Type B pancreatic cell (in vitro differentiated cells): ENCODE measurements around the gene ACTR3C. TPM values are rescaled to one million over a fixed set of nuclear protein-coding genes. Genes with fewer than 3 reads are reported as not detected.
A peak's percentile ranks its signal among the peaks of the same experiment; 100 is the strongest.

ENCODE experiments used
- DNase-seq: peaks from one replicate; pipeline ENCODE4 v3.0.0; 2021; ENCODE audit warnings: mixed read lengths; ENCODE audit not compliant: unreplicated experiment; ENCODE audit errors: extremely low spot score
- H3K27ac Mint-ChIP-seq: 2 replicates; pipeline ENCODE4 v1.8.0; 2021; ENCODE audit warnings: mild to moderate bottlenecking, mixed read lengths
- H3K27me3 Mint-ChIP-seq: 2 replicates; pipeline ENCODE4 v1.8.0; 2021; ENCODE audit warnings: mixed read lengths
- H3K36me3 Mint-ChIP-seq: 2 replicates; pipeline ENCODE4 v1.8.0; 2021; ENCODE audit warnings: mixed read lengths
- H3K4me1 Mint-ChIP-seq: one replicate; pipeline ENCODE4 v1.8.0; 2021; ENCODE audit warnings: mixed read lengths; ENCODE audit not compliant: unreplicated experiment
- H3K4me3 Mint-ChIP-seq: 2 replicates; pipeline ENCODE4 v1.8.0; 2021; ENCODE audit warnings: mild to moderate bottlenecking, mixed read lengths
- H3K9me3 Mint-ChIP-seq: 2 replicates; pipeline ENCODE4 v1.8.0; 2021; ENCODE audit warnings: mixed read lengths
- total RNA-seq: library from RNA; stranded (reverse); gene quantifications from 2 replicates; pipeline ENCODE4 v1.2.1, GENCODE V29; 2021; ENCODE audit warnings: low replicate concordance
- TF ChIP-seq, protein P1 (sequence below): fragments of 200-600 bp; sonication (generic); conservative IDR thresholded peaks from 2 replicates; pipeline ENCODE4 v1.5.0; 2021; ENCODE audit warnings: antibody characterized with exemption, mild to moderate bottlenecking

Gene ACTR3C
- total RNA-seq, 1 donor from 2014 or later, result 4.8 TPM

DNA sequence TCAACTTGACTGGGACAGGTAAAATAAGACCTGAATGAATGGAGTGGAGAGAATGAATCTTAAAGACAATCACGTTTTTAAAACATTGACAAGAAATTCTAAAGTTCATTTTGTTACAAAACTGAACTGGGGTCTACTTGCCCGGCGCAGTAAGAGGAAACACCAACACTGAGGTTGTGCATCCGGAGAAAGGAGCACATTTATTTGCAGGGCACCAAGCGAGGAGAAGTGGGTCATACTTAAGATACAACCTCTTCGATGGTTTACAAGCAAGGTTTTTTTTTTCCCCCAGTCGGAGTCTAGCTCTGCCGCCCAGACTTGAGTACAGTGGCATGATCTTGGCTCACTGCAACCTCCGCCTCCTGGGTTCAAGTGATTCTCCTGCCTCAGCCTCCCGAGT is 41.8 kb upstream of the ACTR3C start:
- Mint-ChIP-seq H3K36me3 (no peaks in the 10 kb centered on the region), H3K27ac (no peak overlapping the region), H3K9me3 (no peaks in the 10 kb centered on the region), H3K4me1 (peaks cover 42% of the 10 kb centered on the region), H3K27me3 (no peaks in the 10 kb centered on the region), H3K4me3 (no peak overlapping the region)
- TF ChIP-seq, protein P1, sequence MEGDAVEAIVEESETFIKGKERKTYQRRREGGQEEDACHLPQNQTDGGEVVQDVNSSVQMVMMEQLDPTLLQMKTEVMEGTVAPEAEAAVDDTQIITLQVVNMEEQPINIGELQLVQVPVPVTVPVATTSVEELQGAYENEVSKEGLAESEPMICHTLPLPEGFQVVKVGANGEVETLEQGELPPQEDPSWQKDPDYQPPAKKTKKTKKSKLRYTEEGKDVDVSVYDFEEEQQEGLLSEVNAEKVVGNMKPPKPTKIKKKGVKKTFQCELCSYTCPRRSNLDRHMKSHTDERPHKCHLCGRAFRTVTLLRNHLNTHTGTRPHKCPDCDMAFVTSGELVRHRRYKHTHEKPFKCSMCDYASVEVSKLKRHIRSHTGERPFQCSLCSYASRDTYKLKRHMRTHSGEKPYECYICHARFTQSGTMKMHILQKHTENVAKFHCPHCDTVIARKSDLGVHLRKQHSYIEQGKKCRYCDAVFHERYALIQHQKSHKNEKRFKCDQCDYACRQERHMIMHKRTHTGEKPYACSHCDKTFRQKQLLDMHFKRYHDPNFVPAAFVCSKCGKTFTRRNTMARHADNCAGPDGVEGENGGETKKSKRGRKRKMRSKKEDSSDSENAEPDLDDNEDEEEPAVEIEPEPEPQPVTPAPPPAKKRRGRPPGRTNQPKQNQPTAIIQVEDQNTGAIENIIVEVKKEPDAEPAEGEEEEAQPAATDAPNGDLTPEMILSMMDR, result no peak
- no peak for DNase-seq

- TF ChIP-seq, protein P1, result no peak
- Mint-ChIP-seq H3K9me3 (no peaks in the 10 kb centered on the region), H3K36me3 (no peaks in the 10 kb centered on the region), H3K4me1 (peaks cover 42% of the 10 kb centered on the region), H3K27me3 (no peaks in the 10 kb centered on the region), H3K27ac (peak overlapping the region; percentile 31), H3K4me3 (peak overlapping the region; percentile 12)
- no peak for DNase-seq
Observed at GRCh38 chr7:150363872-150364271, 40.5 kb upstream of the ACTR3C start.

DNA sequence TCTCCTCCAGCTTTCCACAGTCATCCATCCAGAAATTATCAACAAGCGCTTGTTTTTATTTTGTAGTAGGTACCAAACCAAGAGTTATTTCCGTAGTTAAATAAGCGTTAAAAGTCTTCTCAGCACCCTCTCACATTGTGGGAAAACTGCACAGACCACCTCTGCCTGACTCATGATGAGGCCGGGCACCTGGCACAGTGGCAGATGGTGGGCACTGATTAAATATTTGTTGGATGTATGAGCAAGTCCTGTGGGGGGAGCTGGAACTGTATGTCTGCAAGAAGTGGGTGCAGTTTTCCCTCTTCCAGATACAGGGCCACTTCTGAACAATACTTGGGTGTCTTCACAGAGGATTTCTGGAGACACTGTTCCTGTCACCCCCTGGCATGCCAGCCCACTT is 40.0 kb upstream of the ACTR3C start:
- DNase-seq, result no peak
- H3K4me1 Mint-ChIP-seq, result peaks cover 42% of the 10 kb centered on the region
- no peaks in the 10 kb centered on the region for H3K36me3 Mint-ChIP-seq
- H3K27ac Mint-ChIP-seq, result no peak overlapping the region
- H3K27me3 Mint-ChIP-seq, result no peaks in the 10 kb centered on the region
- H3K4me3 Mint-ChIP-seq, result peak overlapping the region; percentile 10
- TF ChIP-seq, protein P1, result no peak
- no peaks in the 10 kb centered on the region for H3K9me3 Mint-ChIP-seq

- Mint-ChIP-seq H3K4me3 (no peak overlapping the region), H3K36me3 (no peaks in the 10 kb centered on the region), H3K27me3 (no peaks in the 10 kb centered on the region), H3K9me3 (no peaks in the 10 kb centered on the region), H3K4me1 (peaks cover 37% of the 10 kb centered on the region), H3K27ac (no peak overlapping the region)
- TF ChIP-seq, protein P1, result no peak
- DNase-seq, result no peak
Observed at GRCh38 chr7:150361807-150362621, 38.7 kb upstream of the ACTR3C start.

DNA sequence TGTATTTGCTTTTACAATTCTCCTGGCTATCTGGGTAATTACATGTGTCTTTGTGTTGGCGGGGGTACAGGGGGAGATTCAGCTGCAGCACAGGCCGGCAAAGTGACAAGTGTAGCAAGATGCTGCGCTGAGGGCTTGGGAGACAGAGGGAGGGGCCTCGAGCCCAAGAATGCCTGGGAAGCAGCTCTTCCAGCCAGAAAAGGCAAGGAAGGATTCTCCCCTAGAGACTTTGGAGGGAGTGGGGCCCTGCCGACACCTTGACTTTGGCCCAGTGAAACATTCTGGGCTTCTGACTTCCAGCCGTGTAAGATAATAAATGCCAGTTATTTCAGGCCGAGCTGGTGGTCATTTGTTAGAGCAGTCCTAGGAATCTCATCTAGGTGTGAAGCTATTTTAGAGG is 38.1 kb upstream of the ACTR3C start:
- H3K36me3 Mint-ChIP-seq, result no peaks in the 10 kb centered on the region
- no peak for DNase-seq
- H3K9me3 Mint-ChIP-seq, result no peaks in the 10 kb centered on the region
- H3K27ac Mint-ChIP-seq, result no peak overlapping the region
- H3K4me3 Mint-ChIP-seq, result no peak overlapping the region
- TF ChIP-seq, protein P1, result no peak
- H3K4me1 Mint-ChIP-seq, result peaks cover 40% of the 10 kb centered on the region
- no peaks in the 10 kb centered on the region for H3K27me3 Mint-ChIP-seq
